K562 (cell line): Measurements from ENCODE around the gene SLC24A1. TPM values are rescaled to one million over a fixed set of nuclear protein-coding genes. Genes with fewer than 3 reads are reported as not detected.
A peak's percentile ranks its signal among the peaks of the same experiment; 100 is the strongest.

ENCODE experiments used
- ATAC-seq: fragments of 200-7000 bp; cut with Tn5 transposase; 3 replicates; pipeline ENCODE4 v1.9.1; 2020; ENCODE audit warnings: moderate library complexity
- BruUV-seq: library from RNA; stranded (reverse); fragments of 400-500 nt; replicated peaks from 2 replicates; lab custom pipeline; 2021; lab: Mats Ljungman, UMichigan
- CTCF ChIA-PET: fragments of 300-600 bp; formaldehyde crosslinking; extraction: SDS; loops from one replicate; lab custom pipeline; 2021; ENCODE audit warnings: low intra/inter-chr PET ratio; lab: Yijun Ruan, JAX
- POLR2A ChIA-PET: fragments of 300-600, 350-650 bp; sonication (Branson Sonifier 250); formaldehyde crosslinking; extraction: SDS; loops from one replicate; lab custom pipeline; 2021; ENCODE audit warnings: antibody characterized with exemption, inconsistent platforms; lab: Yijun Ruan, JAX
- DNase-seq, 4 experiments: peaks; one replicate each; pipeline versions ENCODE4 v3.0.0 to v3.0.0-alpha.2; 2011 to 2018; ENCODE audit warnings: low spot score in 3 of 4, mixed read lengths in 3 of 4; ENCODE audit errors: extremely low read depth in 1 of 4
- FAIRE-seq: peaks from 2 replicates; lab custom pipeline; 2011; peaks lifted over from hg19 to GRCh38; lab: Jason Lieb, UNC
- H2AFZ ChIP-seq: 2 replicates; pipeline ENCODE4 v1.6.0; 2011; ENCODE audit warnings: low read depth, low read length, control low read depth, inconsistent platforms
- H3K27ac ChIP-seq: fragments of 200-600 bp; 3 replicates; pipeline ENCODE4 v1.8.0; 2011; ENCODE audit warnings: low read depth, mild to moderate bottlenecking, control low read depth, inconsistent platforms, low read length, moderate library complexity, mixed read lengths; ENCODE audit errors: extremely low read depth
- H3K27me3 ChIP-seq, 2 experiments: fragments of 300-600 bp in 1 of 2; 2 replicates in 1 of 2; 3 replicates in 1 of 2; pipeline versions ENCODE4 v1.6.0 to v1.8.0; 2011; ENCODE audit warnings: inconsistent platforms in 2 of 2, low read length in 2 of 2, mild to moderate bottlenecking in 1 of 2, mixed read lengths in 1 of 2, moderate library complexity in 1 of 2; ENCODE audit not compliant: control insufficient read depth in 2 of 2, insufficient read depth in 2 of 2
- H3K36me3 ChIP-seq: fragments of 300-600 bp; 3 replicates; pipeline ENCODE4 v1.8.0; 2011; ENCODE audit warnings: mild to moderate bottlenecking, low read length, inconsistent platforms; ENCODE audit not compliant: control insufficient read depth, insufficient read depth
- H3K4me1 ChIP-seq, 2 experiments: fragments of 200-600 bp in 1 of 2; replicated peaks in 1 of 2; 2 replicates in 1 of 2; 3 replicates in 1 of 2; pipeline versions ENCODE4 v1.5.1 to v1.8.0; 2011; ENCODE audit warnings: inconsistent platforms in 2 of 2, low read length in 2 of 2, mild to moderate bottlenecking in 1 of 2, mixed read lengths in 1 of 2, moderate library complexity in 1 of 2; ENCODE audit not compliant: control insufficient read depth in 2 of 2, insufficient read depth in 2 of 2
- H3K4me2 ChIP-seq: 2 replicates; pipeline ENCODE4 v1.6.1; 2011; ENCODE audit warnings: low read length, control low read depth, inconsistent platforms, mixed read lengths; ENCODE audit not compliant: insufficient read depth
- H3K4me3 ChIP-seq: fragments of 200-600 bp; sonication (generic), shearing (Covaris generic); 2 replicates; pipeline ENCODE4 v1.5.1; 2016; ENCODE audit warnings: control low read depth, inconsistent platforms
- H3K79me2 ChIP-seq: fragments of 200-600 bp; 3 replicates; pipeline ENCODE4 v1.8.0; 2011; ENCODE audit warnings: low read length, inconsistent platforms; ENCODE audit not compliant: control insufficient read depth, insufficient read depth
- H3K9ac ChIP-seq, 2 experiments: 2 replicates each; pipeline versions ENCODE4 v1.6.0 to v1.6.1; 2011; ENCODE audit warnings: low read depth in 2 of 2, low read length in 2 of 2, control low read depth in 1 of 2, inconsistent platforms in 1 of 2, mild to moderate bottlenecking in 1 of 2, mixed read lengths in 1 of 2; ENCODE audit not compliant: insufficient read depth in 1 of 2
- H3K9me1 ChIP-seq: one replicate; pipeline ENCODE4 v1.6.0; 2011; ENCODE audit warnings: inconsistent platforms, mild to moderate bottlenecking, low read length, moderate library complexity; ENCODE audit not compliant: control insufficient read depth, insufficient read depth
- H3K9me3 ChIP-seq: replicated peaks from 2 replicates; pipeline ENCODE4 v1.5.1; 2011; ENCODE audit warnings: low read depth, low read length, inconsistent platforms; ENCODE audit not compliant: control insufficient read depth, insufficient read depth
- H4K20me1 ChIP-seq: replicated peaks from 2 replicates; pipeline ENCODE4 v1.6.1; 2011; ENCODE audit warnings: low read length, inconsistent platforms, mixed read lengths; ENCODE audit not compliant: control insufficient read depth, insufficient read depth
- BRD4 ChIP-seq: fragments of 200-600 bp; sonication (generic); IDR thresholded peaks from 2 replicates; pipeline ENCODE4 v1.6.1; 2017; ENCODE audit warnings: inconsistent platforms
- C11orf30 ChIP-seq: fragments of 450-650 bp; IDR thresholded peaks from 2 replicates; pipeline ENCODE4 v1.6.1; 2016; ENCODE audit warnings: low read depth, mild to moderate bottlenecking
- CAMTA2 ChIP-seq: fragments of 250-450 bp; sonication (Bioruptor Pico); conservative IDR thresholded peaks from 2 replicates; pipeline ENCODE4 v1.5.1; 2022
- CREB5 ChIP-seq: fragments of 250-450 bp; sonication (Bioruptor Pico); IDR thresholded peaks from 2 replicates; pipeline ENCODE4 v1.5.0; 2020; ENCODE audit warnings: mild to moderate bottlenecking
- DDX20 ChIP-seq: fragments of 450-650 bp; IDR thresholded peaks from 2 replicates; pipeline ENCODE4 v1.6.1; 2016; ENCODE audit warnings: missing genetic modification characterization, low read depth, mild to moderate bottlenecking, missing compliant biosample characterization, moderate library complexity
- ETV5 ChIP-seq: sonication (generic); formaldehyde crosslinking; IDR thresholded peaks from 2 replicates; pipeline ENCODE4 v1.4.0; 2020; ENCODE audit warnings: low read depth, mild to moderate bottlenecking, missing genetic modification reagents
- GATA2 ChIP-seq: sonication (generic); formaldehyde crosslinking; IDR thresholded peaks from 2 replicates; pipeline ENCODE4 v1.4.0; 2020; ENCODE audit warnings: mild to moderate bottlenecking, missing genetic modification reagents
- HNRNPK ChIP-seq: fragments of 200-400 bp; formaldehyde crosslinking; IDR thresholded peaks from one replicate; pipeline ENCODE4 v1.6.1; 2018; ENCODE audit warnings: mild to moderate bottlenecking, low read depth, low read length; ENCODE audit not compliant: poor library complexity, severe bottlenecking
- KHSRP ChIP-seq: fragments of 450-650 bp; IDR thresholded peaks from 2 replicates; pipeline ENCODE4 v1.6.1; 2017
- KLF13 ChIP-seq: fragments of 450-650 bp; IDR thresholded peaks from 2 replicates; pipeline ENCODE4 v1.6.1; 2016; ENCODE audit warnings: missing genetic modification characterization, low read depth, mild to moderate bottlenecking, missing compliant biosample characterization, moderate library complexity, borderline replicate concordance
- MCM7 ChIP-seq, 2 experiments: fragments of 450-650 bp; IDR thresholded peaks; 2 replicates each; pipeline ENCODE4 v1.6.1; 2016 to 2018
- NONO ChIP-seq, 2 experiments: fragments of 200-400 bp in 1 of 2; fragments of 450-650 bp in 1 of 2; formaldehyde crosslinking in 1 of 2; IDR thresholded peaks; 2 replicates each; pipeline ENCODE4 v1.6.1; 2017; ENCODE audit warnings: low read depth in 2 of 2, mild to moderate bottlenecking in 2 of 2, moderate library complexity in 2 of 2, low read length in 1 of 2
- NR2C1 ChIP-seq, 2 experiments: fragments of 450-650 bp; IDR thresholded peaks; 2 replicates each; pipeline ENCODE4 v1.6.1; 2017; ENCODE audit warnings: mild to moderate bottlenecking in 2 of 2, antibody characterized with exemption in 1 of 2, inconsistent platforms in 1 of 2, missing compliant biosample characterization in 1 of 2, missing genetic modification characterization in 1 of 2
- THRAP3 ChIP-seq: fragments of 450-650 bp; IDR thresholded peaks from 2 replicates; pipeline ENCODE4 v1.6.1; 2016; ENCODE audit warnings: mild to moderate bottlenecking, inconsistent platforms, borderline replicate concordance
- TRIM25 ChIP-seq: fragments of 450-650 bp; IDR thresholded peaks from 2 replicates; pipeline ENCODE4 v1.7.0; 2016; ENCODE audit warnings: borderline replicate concordance
- TSC22D4 ChIP-seq: fragments of 450-650 bp; IDR thresholded peaks from 2 replicates; pipeline ENCODE4 v1.6.1; 2016; ENCODE audit warnings: missing genetic modification characterization, missing biosample characterization, control low read depth
- ZBTB8A ChIP-seq: fragments of 450-650 bp; IDR thresholded peaks from 2 replicates; pipeline ENCODE4 v1.6.1; 2018; ENCODE audit warnings: mild to moderate bottlenecking, moderate library complexity; ENCODE audit not compliant: partially characterized antibody
- ZHX1 ChIP-seq: fragments of 150-350 bp; conservative IDR thresholded peaks from 2 replicates; pipeline ENCODE4 v1.6.1; 2014; ENCODE audit warnings: low read length
- ZNF165 ChIP-seq: fragments of 250-450 bp; sonication (Bioruptor Pico); IDR thresholded peaks from 2 replicates; pipeline ENCODE4 v1.4.0; 2020; ENCODE audit warnings: borderline replicate concordance
- WGBS: fragments of 100-300 bp; shearing (Covaris generic); methylation state at CpG from one replicate; pipeline ENCODE4 v1.1.6; 2016; ENCODE audit warnings: low coverage, mixed read lengths; ENCODE audit not compliant: insufficient coverage; ENCODE audit errors: missing lambda C conversion rate; 5-methylcytosine and 5-hydroxymethylcytosine counted together
- in situ Hi-C: fragments of 300-500 bp; cut with MboI; formaldehyde crosslinking; loops from 4 replicates; pipeline ENCODE4 v1.15.0; 2018; ENCODE audit warnings: inconsistent platforms, mixed read lengths
- intact Hi-C: fragments of 100-400 bp; cut with micrococcal nuclease; formaldehyde crosslinking; loops from 2 replicates; pipeline ENCODE4 v1.14.2; 2022
- polyA plus RNA-seq, 8 experiments: library from polyadenylated mRNA; depleted of rRNA in 4 of 8; stranded (reverse) in 5 of 8; unstranded in 3 of 8; fragments of >200 nt; fragmentation: Nextera tagmentation in 2 of 8; fragmentation: Illumina TruSeq in 1 of 8; extraction: Ambion mirVana in 2 of 8; extraction: Trizol in 1 of 8; gene quantifications; 2 replicates each; pipeline versions ENCODE4 v1.2.1 to v1.2.3, GENCODE V29; 2011 to 2014; ENCODE audit warnings: inconsistent platforms in 1 of 8, missing spikeins in 1 of 8
- total RNA-seq, 7 experiments: library from RNA; depleted of rRNA in 6 of 7; stranded (reverse); fragments of >200 nt in 6 of 7; fragmentation: Illumina TruSeq in 2 of 7; extraction: Trizol in 2 of 7; gene quantifications; 2 replicates each; pipeline versions ENCODE4 v1.2.1 to v1.2.3, GENCODE V29; 2011 to 2021; ENCODE audit warnings: low replicate concordance in 1 of 7

Gene SLC24A1
- total and polyA plus RNA-seq, 9 of the 15 experiments (the other 6 are each of a cell fraction or from before 2014, with no cell fraction given), result 3.1 to 8.2 (median 5.5) TPM

GRCh38 chr15:65690173-65690572 is 68.4 kb downstream of the SLC24A1 start:
- no peak overlapping the region for H3K27ac ChIP-seq
- ATAC-seq (no peak), FAIRE-seq (peak; percentile 56), DNase-seq (no peak)
- no peaks in the 10 kb centered on the region for H3K9me3 ChIP-seq
- 60% methylated on average over 1 of the region's 1 CpG for WGBS
- in situ Hi-C loops, result no loop called here
- H3K4me3 ChIP-seq, result no peak overlapping the region
- H3K9me1 ChIP-seq, result no peaks in the 10 kb centered on the region
- no peak overlapping the region for H3K4me2 ChIP-seq
- no peaks in the 10 kb centered on the region for H3K27me3 ChIP-seq
- POLR2A ChIA-PET, result interaction anchor here (1.2 kb wide), 1 partner anchor 11 kb away, joined by 3 read pairs; no protein-coding TSS in a partner anchor
- intact Hi-C loops, result no loop called here
- no peaks in the 10 kb centered on the region for H4K20me1 ChIP-seq
- no peaks in the 10 kb centered on the region for H3K79me2 ChIP-seq
- CTCF ChIA-PET, result no interaction called here
- peaks cover 39% of the 10 kb centered on the region for H3K36me3 ChIP-seq
- no peak overlapping the region for H3K9ac ChIP-seq
- no peaks in the 10 kb centered on the region for H3K4me1 ChIP-seq
- no TSS peak for BruUV-seq
- no peak overlapping the region for H2AFZ ChIP-seq
- no peak for TF ChIP-seq MCM7 (IDR thresholded peaks at IDR 0.05)
- TF ChIP-seq NR2C1 (IDR thresholded peaks at IDR 0.05), result no peak
- no peak for TF ChIP-seq NR2C1 (tag; IDR thresholded peaks at IDR 0.05)
- no peak for TF ChIP-seq THRAP3
- TF ChIP-seq ETV5, result no peak
- no peak for TF ChIP-seq KHSRP
- TF ChIP-seq CREB5, result no peak
- no peak for TF ChIP-seq TRIM25
- no peak for TF ChIP-seq CAMTA2
- no peak for TF ChIP-seq C11orf30
- no peak for TF ChIP-seq KLF13
- TF ChIP-seq ZHX1, result no peak
- no peak for TF ChIP-seq ZNF165 (CRISPR knock-in tag)
- no peak for TF ChIP-seq TSC22D4 (tag)
- TF ChIP-seq HNRNPK, result no peak
- TF ChIP-seq ZBTB8A, result no peak
- TF ChIP-seq BRD4, result no peak
- no peak for TF ChIP-seq GATA2
- TF ChIP-seq NONO (IDR thresholded peaks at IDR 0.05; ENCODE audit: low read depth in 2 of 2, low read length in 1 of 2), result no peak
- no peak for TF ChIP-seq DDX20 (tag)
